HCT116 (cell line): ENCODE results near the gene ZDHHC22.

Experiments
- EZH2 ChIP-seq: fragments of 200-600 bp; sonication (generic); IDR thresholded peaks from 2 replicates; pipeline ENCODE4 v1.6.1; 2017; ENCODE audit warnings: antibody characterized with exemption, mixed run types
- MAX ChIP-seq: IDR thresholded peaks from 2 replicates; pipeline ENCODE4 v1.6.1; 2012
- POLR2A ChIP-seq: IDR thresholded peaks from 2 replicates; pipeline ENCODE4 v1.7.0; 2011; ENCODE audit warnings: borderline replicate concordance; ENCODE audit not compliant: insufficient read depth, insufficient read length; ENCODE audit errors: extremely low read depth
- POLR2AphosphoS5 ChIP-seq: IDR thresholded peaks from 2 replicates; pipeline ENCODE4 v1.6.1; 2011; ENCODE audit warnings: mild to moderate bottlenecking, low read depth, low read length, moderate library complexity
- REST ChIP-seq: IDR thresholded peaks from 2 replicates; pipeline ENCODE4 v1.6.1; 2012; ENCODE audit warnings: low read depth
- SIN3A ChIP-seq: IDR thresholded peaks from 2 replicates; pipeline ENCODE4 v1.6.1; 2012; ENCODE audit warnings: low read depth
- SP1 ChIP-seq: IDR thresholded peaks from 2 replicates; pipeline ENCODE4 v1.6.1; 2012; ENCODE audit warnings: low read depth
- SRF ChIP-seq: IDR thresholded peaks from 2 replicates; pipeline ENCODE4 v1.6.1; 2012; ENCODE audit warnings: low read depth
- YY1 ChIP-seq: IDR thresholded peaks from 2 replicates; pipeline ENCODE4 v1.6.1; 2011; ENCODE audit warnings: low read length, low read depth, moderate library complexity, mild to moderate bottlenecking; ENCODE audit not compliant: insufficient replicate concordance; ENCODE audit errors: extremely low read depth
- ZFX ChIP-seq: fragments of 450-650 bp; IDR thresholded peaks from 2 replicates; pipeline ENCODE4 v1.6.1; 2017
- ZNF274 ChIP-seq: fragments of 200-500 bp; sonication (Bioruptor generic); IDR thresholded peaks from 2 replicates; pipeline ENCODE4 v1.6.1; 2014; ENCODE audit warnings: mild to moderate bottlenecking, low read depth, low read length, inconsistent platforms
- TF ChIP-seq, protein P1 (sequence below), 3 experiments: fragments of 200-600 bp in 1 of 3; sonication (generic) in 1 of 3; IDR thresholded peaks in 2 of 3; conservative IDR thresholded peaks in 1 of 3; 2 replicates each; pipeline ENCODE4 v1.5.1; 2012 to 2017; ENCODE audit warnings: low read depth in 2 of 3, low read length in 2 of 3, antibody characterized with exemption in 1 of 3, borderline replicate concordance in 1 of 3, control low read depth in 1 of 3, mild to moderate bottlenecking in 1 of 3, mixed read lengths in 1 of 3, mixed run types in 1 of 3, moderate library complexity in 1 of 3; ENCODE audit not compliant: insufficient read depth in 1 of 3

GRCh38 chr14:77183896-77184295 lies 42.3 kb upstream of the ZDHHC22 start:
- TF ChIP-seq ZFX (no peak), POLR2A (no peak), ZNF274 (no peak), EZH2 (no peak), SP1 (no peak), REST (no peak), SRF (no peak), MAX (no peak), POLR2AphosphoS5 (no peak), SIN3A (no peak), YY1 (no peak)
- TF ChIP-seq, protein P1, sequence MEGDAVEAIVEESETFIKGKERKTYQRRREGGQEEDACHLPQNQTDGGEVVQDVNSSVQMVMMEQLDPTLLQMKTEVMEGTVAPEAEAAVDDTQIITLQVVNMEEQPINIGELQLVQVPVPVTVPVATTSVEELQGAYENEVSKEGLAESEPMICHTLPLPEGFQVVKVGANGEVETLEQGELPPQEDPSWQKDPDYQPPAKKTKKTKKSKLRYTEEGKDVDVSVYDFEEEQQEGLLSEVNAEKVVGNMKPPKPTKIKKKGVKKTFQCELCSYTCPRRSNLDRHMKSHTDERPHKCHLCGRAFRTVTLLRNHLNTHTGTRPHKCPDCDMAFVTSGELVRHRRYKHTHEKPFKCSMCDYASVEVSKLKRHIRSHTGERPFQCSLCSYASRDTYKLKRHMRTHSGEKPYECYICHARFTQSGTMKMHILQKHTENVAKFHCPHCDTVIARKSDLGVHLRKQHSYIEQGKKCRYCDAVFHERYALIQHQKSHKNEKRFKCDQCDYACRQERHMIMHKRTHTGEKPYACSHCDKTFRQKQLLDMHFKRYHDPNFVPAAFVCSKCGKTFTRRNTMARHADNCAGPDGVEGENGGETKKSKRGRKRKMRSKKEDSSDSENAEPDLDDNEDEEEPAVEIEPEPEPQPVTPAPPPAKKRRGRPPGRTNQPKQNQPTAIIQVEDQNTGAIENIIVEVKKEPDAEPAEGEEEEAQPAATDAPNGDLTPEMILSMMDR (IDR thresholded peaks at IDR 0.05 in 2 of 3, conservative IDR thresholded peaks at IDR 0.05 in 1 of 3; ENCODE audit: borderline replicate concordance in 1 of 3, insufficient read depth in 1 of 3, low read depth in 2 of 3, low read length in 2 of 3): no peak
